ENCODE measurements around the gene NAT9. TPM values are rescaled to one million over a fixed set of nuclear protein-coding genes. Genes with fewer than 3 reads are reported as not detected.

Gene NAT9
- total and polyA plus RNA-seq, 2 donors (not counting 1 experiment from before 2014, with no cell fraction given): 34.7 to 39.6 TPM

GRCh38 chr17:74798239-74798707 lies 22.1 kb upstream of the NAT9 start:
- Histone ChIP-seq H4K20me1 (ENCODE audit: control insufficient read depth, extremely low read depth, insufficient read depth, low read length) (no peaks in the 10 kb centered on the region), H3K27ac (ENCODE audit: insufficient read depth, low read length) (no peak overlapping the region), H3K9me3 (ENCODE audit: control insufficient read depth, insufficient read depth, low read depth, low read length) (no peaks in the 10 kb centered on the region), H2AFZ (ENCODE audit: low read length) (no peak overlapping the region), H3K27me3 (ENCODE audit: control insufficient read depth, insufficient read depth, low read length) (no peaks in the 10 kb centered on the region), H3K36me3 (ENCODE audit: control insufficient read depth, insufficient read depth, low read length) (peaks cover 11% of the 10 kb centered on the region), H3K4me2 (ENCODE audit: extremely low read depth, insufficient read depth, low read length) (no peak overlapping the region), H3K9ac (ENCODE audit: insufficient read depth, low read length) (no peak overlapping the region), H3K79me2 (ENCODE audit: control insufficient read depth, insufficient read depth, low read length) (no peaks in the 10 kb centered on the region), H3K4me3 (replicated peaks in 1 of 4; ENCODE audit: control extremely low read depth in 1 of 4, insufficient read depth in 1 of 4, low read depth in 3 of 4, low read length in 4 of 4) (no peak overlapping the region), H3K4me1 (ENCODE audit: control insufficient read depth, extremely low read depth, insufficient read depth, low read length) (peaks cover 2% of the 10 kb centered on the region)
- DNase-seq (ENCODE audit: low read depth in 2 of 2): peak in 1 of 2 donors; percentile 21
- TF ChIP-seq CTCF (conservative IDR thresholded peaks at IDR 0.05 in 1 of 2, IDR thresholded peaks at IDR 0.05 in 1 of 2; ENCODE audit: low read depth in 1 of 2, low read length in 2 of 2) (no peak), EZH2 (IDR thresholded peaks at IDR 0.05; ENCODE audit: low read length, missing control alignments) (no peak)

DNA sequence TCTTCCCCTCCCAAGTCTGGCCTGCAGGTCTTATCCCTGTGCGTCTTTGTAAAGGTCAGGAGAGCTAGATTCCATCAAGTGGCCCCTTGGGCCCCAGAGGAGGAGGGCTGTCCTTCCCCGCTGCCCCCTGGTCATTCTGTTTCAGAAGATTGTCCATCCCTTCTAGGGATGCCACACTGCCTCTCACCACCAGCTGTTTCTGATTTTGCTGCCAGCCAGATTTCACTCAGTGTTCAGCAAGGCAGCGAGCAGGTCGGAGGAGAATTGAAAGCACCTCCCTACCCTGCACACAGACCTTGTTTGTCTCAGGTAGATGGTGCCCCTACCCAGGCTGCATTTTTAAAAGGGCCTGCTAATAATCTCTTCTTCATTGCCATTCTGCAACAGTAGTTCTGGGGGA lies 21.7 kb upstream of the NAT9 start:
- Histone ChIP-seq H3K4me1 (ENCODE audit: control insufficient read depth, extremely low read depth, insufficient read depth, low read length) (peaks cover 2% of the 10 kb centered on the region), H2AFZ (ENCODE audit: low read length) (no peak overlapping the region), H3K9ac (ENCODE audit: insufficient read depth, low read length) (no peak overlapping the region), H3K79me2 (ENCODE audit: control insufficient read depth, insufficient read depth, low read length) (no peaks in the 10 kb centered on the region), H3K9me3 (ENCODE audit: control insufficient read depth, insufficient read depth, low read depth, low read length) (no peaks in the 10 kb centered on the region), H3K36me3 (ENCODE audit: control insufficient read depth, insufficient read depth, low read length) (peaks cover 13% of the 10 kb centered on the region), H4K20me1 (ENCODE audit: control insufficient read depth, extremely low read depth, insufficient read depth, low read length) (no peaks in the 10 kb centered on the region), H3K27me3 (ENCODE audit: control insufficient read depth, insufficient read depth, low read length) (no peaks in the 10 kb centered on the region), H3K4me2 (ENCODE audit: extremely low read depth, insufficient read depth, low read length) (no peak overlapping the region), H3K4me3 (replicated peaks in 1 of 4; ENCODE audit: control extremely low read depth in 1 of 4, insufficient read depth in 1 of 4, low read depth in 3 of 4, low read length in 4 of 4) (no peak overlapping the region), H3K27ac (ENCODE audit: insufficient read depth, low read length) (no peak overlapping the region)
- no peak for DNase-seq (ENCODE audit: low read depth in 2 of 2)
- TF ChIP-seq CTCF (conservative IDR thresholded peaks at IDR 0.05 in 1 of 2, IDR thresholded peaks at IDR 0.05 in 1 of 2; ENCODE audit: low read depth in 1 of 2, low read length in 2 of 2): no peak

GRCh38 chr17:74796866-74797265 lies 20.7 kb upstream of the NAT9 start:
- Histone ChIP-seq H3K79me2 (ENCODE audit: control insufficient read depth, insufficient read depth, low read length) (no peaks in the 10 kb centered on the region), H3K9me3 (ENCODE audit: control insufficient read depth, insufficient read depth, low read depth, low read length) (no peaks in the 10 kb centered on the region), H3K27me3 (ENCODE audit: control insufficient read depth, insufficient read depth, low read length) (no peaks in the 10 kb centered on the region), H3K4me3 (replicated peaks in 1 of 4; ENCODE audit: control extremely low read depth in 1 of 4, insufficient read depth in 1 of 4, low read depth in 3 of 4, low read length in 4 of 4) (no peak overlapping the region), H3K4me2 (ENCODE audit: extremely low read depth, insufficient read depth, low read length) (no peak overlapping the region), H2AFZ (ENCODE audit: low read length) (no peak overlapping the region), H3K9ac (ENCODE audit: insufficient read depth, low read length) (no peak overlapping the region), H3K36me3 (ENCODE audit: control insufficient read depth, insufficient read depth, low read length) (peaks cover 12% of the 10 kb centered on the region), H3K27ac (ENCODE audit: insufficient read depth, low read length) (no peak overlapping the region), H4K20me1 (ENCODE audit: control insufficient read depth, extremely low read depth, insufficient read depth, low read length) (no peaks in the 10 kb centered on the region), H3K4me1 (ENCODE audit: control insufficient read depth, extremely low read depth, insufficient read depth, low read length) (peaks cover 2% of the 10 kb centered on the region)
- DNase-seq (ENCODE audit: low read depth in 2 of 2): no peak
- TF ChIP-seq CTCF (conservative IDR thresholded peaks at IDR 0.05 in 1 of 2, IDR thresholded peaks at IDR 0.05 in 1 of 2; ENCODE audit: low read depth in 1 of 2, low read length in 2 of 2) (no peak), EZH2 (IDR thresholded peaks at IDR 0.05; ENCODE audit: low read length, missing control alignments) (no peak)
